Neural cell (in vitro differentiated cells): Measurements from ENCODE around the gene SPAG16.

ENCODE experiments used
- EZH2 ChIP-seq: fragments of 200-600, 300-800 bp; shearing (Covaris generic), sonication (generic); IDR thresholded peaks from 2 replicates; pipeline ENCODE4 v1.6.1; 2014; ENCODE audit warnings: antibody characterized with exemption, low read length, borderline replicate concordance, mild to moderate bottlenecking; ENCODE audit not compliant: insufficient read depth, poor library complexity, severe bottlenecking
- MXI1 ChIP-seq: fragments of 450-650 bp; conservative IDR thresholded peaks from 2 replicates; pipeline ENCODE4 v1.6.1; 2014; ENCODE audit warnings: antibody characterized with exemption, mild to moderate bottlenecking; ENCODE audit not compliant: poor library complexity, severe bottlenecking
- POLR2AphosphoS5 ChIP-seq: IDR thresholded peaks from 2 replicates; pipeline ENCODE4 v1.6.1; 2012
- TAF1 ChIP-seq: IDR thresholded peaks from 2 replicates; pipeline ENCODE4 v1.6.1; 2012; ENCODE audit warnings: low read depth
- TF ChIP-seq, protein P1 (sequence below): IDR thresholded peaks from 2 replicates; pipeline ENCODE4 v1.6.1; 2012; ENCODE audit warnings: borderline replicate concordance
- TF ChIP-seq, protein P2 (sequence below): fragments of 450-650 bp; IDR thresholded peaks from 2 replicates; pipeline ENCODE4 v1.5.1; 2014; ENCODE audit warnings: antibody characterized with exemption, mild to moderate bottlenecking, moderate library complexity; ENCODE audit not compliant: poor library complexity, severe bottlenecking

DNA sequence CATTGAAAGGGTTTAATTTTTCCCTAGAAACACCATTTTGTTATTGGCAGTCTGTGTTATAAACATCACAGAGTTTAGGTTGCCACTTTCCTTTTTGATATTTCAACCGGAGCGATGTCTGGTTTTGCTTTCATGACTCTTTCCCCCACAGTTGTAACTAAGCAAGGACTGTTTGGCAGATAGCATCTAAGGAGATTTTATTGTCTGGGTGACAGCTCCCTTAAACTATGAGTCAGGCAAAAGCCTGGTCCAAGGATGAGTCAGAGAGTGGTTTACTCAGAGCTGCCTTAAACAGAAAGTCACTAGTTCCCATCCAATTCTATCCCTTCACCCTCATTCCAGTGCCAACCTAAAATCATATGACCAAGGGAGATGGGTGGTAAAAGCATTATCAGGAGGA, 785.0 kb downstream of the SPAG16 start:
- TF ChIP-seq, protein P1, sequence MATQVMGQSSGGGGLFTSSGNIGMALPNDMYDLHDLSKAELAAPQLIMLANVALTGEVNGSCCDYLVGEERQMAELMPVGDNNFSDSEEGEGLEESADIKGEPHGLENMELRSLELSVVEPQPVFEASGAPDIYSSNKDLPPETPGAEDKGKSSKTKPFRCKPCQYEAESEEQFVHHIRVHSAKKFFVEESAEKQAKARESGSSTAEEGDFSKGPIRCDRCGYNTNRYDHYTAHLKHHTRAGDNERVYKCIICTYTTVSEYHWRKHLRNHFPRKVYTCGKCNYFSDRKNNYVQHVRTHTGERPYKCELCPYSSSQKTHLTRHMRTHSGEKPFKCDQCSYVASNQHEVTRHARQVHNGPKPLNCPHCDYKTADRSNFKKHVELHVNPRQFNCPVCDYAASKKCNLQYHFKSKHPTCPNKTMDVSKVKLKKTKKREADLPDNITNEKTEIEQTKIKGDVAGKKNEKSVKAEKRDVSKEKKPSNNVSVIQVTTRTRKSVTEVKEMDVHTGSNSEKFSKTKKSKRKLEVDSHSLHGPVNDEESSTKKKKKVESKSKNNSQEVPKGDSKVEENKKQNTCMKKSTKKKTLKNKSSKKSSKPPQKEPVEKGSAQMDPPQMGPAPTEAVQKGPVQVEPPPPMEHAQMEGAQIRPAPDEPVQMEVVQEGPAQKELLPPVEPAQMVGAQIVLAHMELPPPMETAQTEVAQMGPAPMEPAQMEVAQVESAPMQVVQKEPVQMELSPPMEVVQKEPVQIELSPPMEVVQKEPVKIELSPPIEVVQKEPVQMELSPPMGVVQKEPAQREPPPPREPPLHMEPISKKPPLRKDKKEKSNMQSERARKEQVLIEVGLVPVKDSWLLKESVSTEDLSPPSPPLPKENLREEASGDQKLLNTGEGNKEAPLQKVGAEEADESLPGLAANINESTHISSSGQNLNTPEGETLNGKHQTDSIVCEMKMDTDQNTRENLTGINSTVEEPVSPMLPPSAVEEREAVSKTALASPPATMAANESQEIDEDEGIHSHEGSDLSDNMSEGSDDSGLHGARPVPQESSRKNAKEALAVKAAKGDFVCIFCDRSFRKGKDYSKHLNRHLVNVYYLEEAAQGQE, result no peak
- TF ChIP-seq, protein P2, sequence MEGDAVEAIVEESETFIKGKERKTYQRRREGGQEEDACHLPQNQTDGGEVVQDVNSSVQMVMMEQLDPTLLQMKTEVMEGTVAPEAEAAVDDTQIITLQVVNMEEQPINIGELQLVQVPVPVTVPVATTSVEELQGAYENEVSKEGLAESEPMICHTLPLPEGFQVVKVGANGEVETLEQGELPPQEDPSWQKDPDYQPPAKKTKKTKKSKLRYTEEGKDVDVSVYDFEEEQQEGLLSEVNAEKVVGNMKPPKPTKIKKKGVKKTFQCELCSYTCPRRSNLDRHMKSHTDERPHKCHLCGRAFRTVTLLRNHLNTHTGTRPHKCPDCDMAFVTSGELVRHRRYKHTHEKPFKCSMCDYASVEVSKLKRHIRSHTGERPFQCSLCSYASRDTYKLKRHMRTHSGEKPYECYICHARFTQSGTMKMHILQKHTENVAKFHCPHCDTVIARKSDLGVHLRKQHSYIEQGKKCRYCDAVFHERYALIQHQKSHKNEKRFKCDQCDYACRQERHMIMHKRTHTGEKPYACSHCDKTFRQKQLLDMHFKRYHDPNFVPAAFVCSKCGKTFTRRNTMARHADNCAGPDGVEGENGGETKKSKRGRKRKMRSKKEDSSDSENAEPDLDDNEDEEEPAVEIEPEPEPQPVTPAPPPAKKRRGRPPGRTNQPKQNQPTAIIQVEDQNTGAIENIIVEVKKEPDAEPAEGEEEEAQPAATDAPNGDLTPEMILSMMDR, result no peak
- no peak for TF ChIP-seq EZH2
- no peak for TF ChIP-seq POLR2AphosphoS5
- TF ChIP-seq MXI1, result no peak
- no peak for TF ChIP-seq TAF1
